GM21576 (cell line): ENCODE results near the gene FOCAD.

ENCODE experiments used
- ATAC-seq: cut with Tn5 transposase; IDR thresholded peaks from one replicate; pipeline ENCODE4 v1.9.1; 2021; ENCODE audit warnings: mild to moderate bottlenecking, moderate library complexity; ENCODE audit not compliant: unreplicated experiment

Gene FOCAD

GRCh38 chr9:20997503-20998076 lies 313.5 kb downstream of the FOCAD start:
- peak; percentile 92 for ATAC-seq

DNA sequence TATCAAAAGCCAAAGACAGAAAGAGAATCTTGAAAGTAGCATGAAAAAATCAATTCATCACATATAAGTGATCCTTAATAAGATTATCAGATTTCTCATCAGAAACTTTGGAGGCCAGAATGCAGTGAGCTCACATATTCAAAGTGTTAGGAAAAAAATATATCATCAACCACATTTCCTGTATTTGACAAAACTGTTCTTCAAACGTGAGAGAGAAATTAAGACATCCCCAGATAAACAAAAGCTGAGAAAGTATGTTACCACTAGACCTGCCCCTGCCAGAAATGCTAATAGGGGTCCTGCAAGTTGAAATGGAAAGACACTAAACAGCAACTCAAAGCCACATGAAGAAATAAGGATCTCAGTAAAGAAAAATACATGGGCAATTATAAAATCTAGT lies 317.5 kb downstream of the FOCAD start:
- no peak for ATAC-seq

- no peak for ATAC-seq
Observed at GRCh38 chr9:21002040-21002439, 318.0 kb downstream of the FOCAD start.

GRCh38 chr9:21015129-21015815 lies 331.2 kb downstream of the FOCAD start:
- ATAC-seq = no peak

- ATAC-seq = no peak
Observed at GRCh38 chr9:21015995-21016394, 331.9 kb downstream of the FOCAD start.

DNA sequence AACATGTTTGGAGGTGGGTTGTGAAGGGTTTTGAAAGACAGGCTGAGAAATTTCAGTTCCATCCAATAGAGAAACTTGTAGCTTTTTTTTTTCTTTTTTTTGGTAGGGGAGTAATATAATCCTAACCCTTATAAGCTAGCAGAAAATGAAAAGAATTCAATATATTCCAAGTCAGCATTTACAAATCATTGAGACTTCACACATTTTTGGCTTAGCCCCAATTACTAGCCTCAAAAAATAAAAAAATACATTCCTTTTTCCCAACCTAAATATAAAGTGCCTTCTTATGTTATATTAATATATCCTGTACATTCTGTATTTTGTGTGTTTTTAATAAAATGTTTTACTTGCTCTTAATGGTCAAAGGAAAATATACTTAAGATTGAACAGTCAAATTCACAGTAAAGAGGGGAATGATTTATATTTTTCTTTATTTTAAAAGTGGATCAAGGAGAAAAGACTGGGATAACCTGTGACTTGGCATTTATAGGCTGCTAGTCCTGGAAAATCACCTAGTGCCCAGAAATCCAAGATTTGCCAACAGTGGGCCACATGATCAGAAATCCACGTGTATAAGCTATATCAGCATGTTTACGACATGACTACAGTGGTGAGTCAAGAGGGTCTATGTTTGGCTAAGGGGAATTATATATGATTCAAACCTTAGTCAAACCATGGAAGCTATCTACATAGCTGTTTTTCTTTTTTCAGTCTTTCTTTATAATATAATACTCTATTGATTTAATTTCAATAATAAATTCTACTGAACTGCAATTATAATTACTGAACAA lies 332.8 kb downstream of the FOCAD start:
- no peak for ATAC-seq

DNA sequence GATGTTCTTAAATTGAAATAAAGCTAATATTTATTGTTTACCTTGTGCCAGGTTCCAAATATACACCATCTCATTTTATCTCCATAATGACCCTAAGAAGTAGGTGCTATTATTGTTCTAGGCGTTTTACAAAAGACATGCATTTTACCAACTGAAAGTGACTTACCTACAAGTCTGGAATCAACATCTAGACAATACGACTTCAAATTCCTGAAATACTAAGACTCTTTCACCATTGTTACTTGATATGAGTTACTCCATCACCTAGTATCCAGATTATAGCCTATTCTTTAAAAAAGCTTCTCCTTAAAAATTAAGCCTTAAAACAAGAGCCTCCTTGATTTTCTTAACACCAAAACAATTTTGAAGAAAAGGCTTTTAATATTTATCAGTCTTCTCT lies 334.1 kb downstream of the FOCAD start:
- ATAC-seq = no peak

DNA sequence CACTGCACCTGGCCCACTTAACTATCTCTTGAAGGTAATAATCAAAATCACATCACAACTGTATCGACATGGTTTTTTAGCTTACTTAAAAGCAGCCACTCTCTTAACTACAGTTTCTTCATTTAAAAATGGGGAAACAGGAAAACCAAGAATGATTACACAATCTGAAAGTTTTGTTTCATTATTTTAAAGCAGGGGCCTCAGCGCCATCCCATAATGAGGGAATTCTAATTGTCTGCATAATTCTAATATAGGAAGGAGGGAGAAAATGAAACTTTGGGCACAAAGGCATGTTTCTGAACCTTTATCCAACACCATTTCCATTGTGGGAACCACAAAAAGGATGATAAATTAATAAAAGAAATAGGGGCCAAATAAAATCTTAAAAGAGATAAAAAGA lies 339.8 kb downstream of the FOCAD start:
- no peak for ATAC-seq

GRCh38 chr9:21027295-21027694 lies 343.2 kb downstream of the FOCAD start:
- ATAC-seq = no peak

DNA sequence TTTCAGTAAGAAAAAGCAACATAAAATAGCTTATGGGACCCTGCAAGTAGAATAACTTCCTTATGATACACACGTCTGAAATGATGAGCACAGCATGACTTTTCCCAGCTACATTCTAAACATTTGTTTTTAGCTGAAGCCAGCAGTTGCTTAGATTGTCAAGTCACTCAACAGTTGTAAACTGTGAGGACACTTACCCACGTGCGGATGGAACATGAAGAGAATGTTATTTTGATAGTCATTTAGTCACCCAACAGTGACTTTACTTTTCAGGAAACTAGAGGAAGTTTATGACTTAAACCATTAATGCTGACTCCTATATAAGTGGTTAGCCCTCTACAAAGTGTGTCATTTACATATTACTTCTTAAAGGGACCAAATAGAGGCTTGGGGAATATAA lies 344.4 kb downstream of the FOCAD start:
- no peak for ATAC-seq

GRCh38 chr9:21029661-21030060 lies 345.6 kb downstream of the FOCAD start:
- no peak for ATAC-seq

DNA sequence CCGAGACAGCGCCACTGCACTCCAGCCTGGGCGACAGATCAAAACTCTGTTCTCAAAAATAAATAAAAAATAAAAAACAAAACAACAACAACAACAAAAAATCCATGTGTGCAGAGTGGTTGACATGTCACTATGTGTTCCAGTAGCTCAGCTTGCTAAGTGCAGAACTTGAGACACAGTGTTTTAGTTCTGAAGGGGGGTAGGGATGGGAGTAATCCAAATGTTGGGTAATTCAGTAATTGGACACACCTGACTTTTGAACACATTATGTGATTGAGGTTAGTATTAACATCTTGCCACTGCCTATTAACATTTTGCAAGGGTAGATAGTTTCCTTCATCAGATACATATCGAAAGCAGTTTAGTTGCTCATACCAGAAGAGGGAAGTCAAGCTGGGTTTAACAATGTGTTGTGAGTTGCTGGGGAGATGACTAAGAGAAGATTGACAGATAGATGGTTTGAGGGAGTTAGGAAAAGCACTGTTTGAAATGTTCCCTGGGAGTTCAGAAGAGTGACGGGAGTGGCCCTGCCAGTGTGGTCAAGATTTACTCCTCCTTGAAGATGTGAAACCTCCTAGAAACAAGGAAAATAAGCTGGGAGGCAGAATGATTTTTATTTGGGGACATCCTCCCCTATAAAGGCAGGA lies 346.5 kb downstream of the FOCAD start:
- ATAC-seq = peak; percentile 79

GRCh38 chr9:21031091-21031807 lies 347.2 kb downstream of the FOCAD start, which contains the start of gene HACD4:
HACD4 (minus strand) TSS chr9:21031640; CDS start chr9:21031590, 50 bp downstream.
- ATAC-seq = peak; percentile 73

- no peak for ATAC-seq
Observed at GRCh38 chr9:21031808-21032183, 347.7 kb downstream of the FOCAD start.

- ATAC-seq = no peak
Observed at GRCh38 chr9:21037278-21037677, 353.2 kb downstream of the FOCAD start.

DNA sequence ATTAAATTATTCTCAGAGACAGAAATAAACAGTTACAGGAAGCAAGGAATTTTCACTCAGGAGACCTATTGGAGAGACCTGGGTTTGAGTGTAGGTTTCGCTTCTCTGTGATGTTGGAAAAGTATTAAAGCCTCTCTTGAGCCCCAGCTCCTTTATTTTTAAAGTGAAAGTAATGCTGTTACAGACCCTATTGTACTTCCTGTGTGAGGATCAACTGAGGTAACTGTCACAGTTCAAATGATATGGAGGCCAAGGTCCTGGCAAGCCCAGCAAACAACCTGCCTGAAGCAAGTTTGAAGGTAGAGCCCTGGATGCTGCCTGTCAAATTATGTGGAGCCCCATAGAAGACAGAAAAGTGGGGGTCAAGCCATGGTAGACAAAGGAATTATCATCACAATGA lies 355.2 kb downstream of the FOCAD start:
- no peak for ATAC-seq

DNA sequence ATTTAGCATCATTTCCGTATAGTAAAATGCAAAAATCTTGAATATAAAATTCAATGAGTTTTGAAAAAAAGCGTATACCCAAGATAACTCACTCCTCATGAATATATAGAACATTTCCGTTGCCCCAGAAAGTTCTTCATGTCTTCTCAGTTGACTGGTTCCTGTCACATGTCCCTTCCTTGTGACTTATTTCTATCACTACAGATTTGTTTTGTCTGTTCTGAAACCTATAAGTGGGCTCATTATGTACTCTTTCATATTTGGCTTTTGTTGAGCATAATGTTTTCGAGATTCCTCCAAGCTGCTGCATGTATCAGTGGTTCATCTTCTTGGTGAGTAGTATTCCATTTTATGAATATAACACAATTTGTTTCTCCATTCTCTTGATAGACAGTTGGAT lies 358.4 kb downstream of the FOCAD start:
- ATAC-seq = no peak

DNA sequence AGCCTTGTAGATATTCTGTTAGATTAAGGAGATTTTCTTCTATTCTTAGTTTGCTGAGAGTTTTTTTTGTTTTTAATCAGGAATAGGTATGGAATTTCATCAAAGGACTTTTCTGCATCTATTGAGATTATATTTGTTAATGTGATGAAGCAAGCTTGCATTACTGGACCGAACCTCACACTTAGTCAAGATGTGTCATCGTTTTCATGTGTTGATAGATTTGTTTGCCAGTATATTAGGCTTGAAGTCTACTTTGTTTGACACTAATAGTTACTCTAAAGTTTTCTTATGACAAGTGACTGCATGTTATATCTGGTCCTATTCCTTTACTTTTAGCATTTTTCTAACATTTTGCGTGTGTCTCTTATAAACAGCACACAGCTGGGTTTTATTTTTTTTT lies 359.8 kb downstream of the FOCAD start:
- ATAC-seq = no peak
